Activated CD4-positive, alpha-beta T cell treated with anti-CD3 and anti-CD28 coated beads, Interleukin-2, Interleukin-4, amounts not matched to agents 100 ng/mL and 50 ng/mL, durations not matched to agents 16 hours and 8 hours (primary cell): ENCODE measurements around the gene F12.
"Not testable (repeated sequence)": the region's sequence is repeated elsewhere in the genome, so short reads cannot be mapped to it uniquely, and the experiment has no call there.

Experiments
- DNase-seq: peaks from one replicate; pipeline ENCODE4 v3.0.0-alpha.2; 2020; ENCODE audit warnings: low spot score

The F12 gene

DNA sequence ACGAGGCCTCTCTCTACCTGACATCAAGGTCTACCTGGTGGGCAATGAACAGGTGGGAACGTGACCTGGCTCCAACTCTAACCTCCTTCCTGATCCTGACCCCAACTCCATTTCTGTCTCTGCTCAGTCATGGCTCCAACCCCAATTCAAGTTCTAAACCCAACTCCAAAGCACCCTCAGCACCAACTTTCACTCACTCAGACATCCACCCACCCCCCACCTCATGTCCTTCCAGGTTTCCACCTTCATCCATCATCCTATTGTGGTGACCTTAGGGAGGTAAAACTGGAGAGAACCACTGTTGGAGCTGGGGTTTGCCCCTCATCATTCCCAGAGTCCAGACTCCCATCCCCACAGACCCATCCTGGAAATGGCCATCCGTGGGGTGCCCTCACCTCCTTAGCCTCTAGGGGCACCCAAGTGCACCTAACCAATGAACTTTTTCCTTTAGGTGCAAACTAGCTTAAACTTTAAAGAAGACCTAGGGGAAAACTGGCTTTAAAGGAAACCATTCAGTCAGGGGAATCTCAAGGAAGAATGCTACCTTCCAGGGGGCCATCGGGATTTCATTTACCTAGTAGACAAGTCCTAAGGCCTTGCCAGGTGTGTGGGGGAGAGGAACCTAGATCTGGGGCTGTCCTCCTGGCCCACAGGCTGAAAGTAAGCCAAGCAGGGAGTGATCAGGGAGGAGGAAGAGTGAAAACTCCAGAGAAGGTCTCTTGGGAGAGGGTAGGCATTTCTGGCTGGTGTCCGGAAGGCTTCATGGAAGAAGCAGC is 40.3 kb downstream of the F12 start:
- peak; percentile 25 for DNase-seq

DNA sequence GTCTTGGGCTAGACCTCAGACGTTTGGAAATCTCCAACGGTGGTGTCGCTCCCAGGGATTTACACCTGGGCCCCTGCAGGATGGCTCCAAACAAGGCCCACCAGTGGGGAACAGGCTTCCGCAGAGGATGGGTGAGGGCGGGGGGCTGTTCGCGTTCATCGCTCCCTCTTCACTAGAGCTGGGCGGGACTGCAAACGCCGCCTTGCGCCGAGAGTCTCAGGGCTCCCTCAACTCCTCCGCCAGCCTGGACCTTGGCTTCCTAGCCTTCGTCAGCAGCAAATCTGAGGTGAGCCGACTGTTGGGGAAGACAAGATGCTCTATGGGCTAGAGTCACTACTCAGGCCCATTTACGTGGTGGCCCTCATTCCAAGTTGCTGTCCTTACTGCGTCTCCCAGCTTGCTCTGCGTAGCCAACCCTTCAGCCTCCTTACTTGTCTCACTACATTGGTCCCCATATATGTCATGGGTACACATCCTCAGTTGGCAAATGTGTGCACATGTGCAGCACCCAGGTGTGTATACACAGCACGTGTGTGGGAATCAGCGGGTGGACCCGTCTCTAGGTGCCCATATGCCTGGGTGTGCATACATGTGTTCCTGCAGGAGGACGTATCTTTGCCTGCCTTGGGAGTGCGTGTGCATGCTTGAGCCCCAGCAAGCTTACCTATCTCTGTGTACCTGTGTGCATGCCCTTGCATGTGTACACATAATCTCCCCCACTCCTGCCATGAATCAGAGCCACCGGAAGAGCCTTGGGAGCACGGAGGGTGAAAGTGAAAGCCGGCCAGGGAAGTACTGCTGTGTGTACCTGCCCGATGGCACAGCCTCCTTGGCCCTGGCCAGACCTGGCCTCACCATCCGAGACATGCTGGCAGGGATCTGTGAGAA is 41.1 kb downstream of the F12 start:
- no peak for DNase-seq

DNA sequence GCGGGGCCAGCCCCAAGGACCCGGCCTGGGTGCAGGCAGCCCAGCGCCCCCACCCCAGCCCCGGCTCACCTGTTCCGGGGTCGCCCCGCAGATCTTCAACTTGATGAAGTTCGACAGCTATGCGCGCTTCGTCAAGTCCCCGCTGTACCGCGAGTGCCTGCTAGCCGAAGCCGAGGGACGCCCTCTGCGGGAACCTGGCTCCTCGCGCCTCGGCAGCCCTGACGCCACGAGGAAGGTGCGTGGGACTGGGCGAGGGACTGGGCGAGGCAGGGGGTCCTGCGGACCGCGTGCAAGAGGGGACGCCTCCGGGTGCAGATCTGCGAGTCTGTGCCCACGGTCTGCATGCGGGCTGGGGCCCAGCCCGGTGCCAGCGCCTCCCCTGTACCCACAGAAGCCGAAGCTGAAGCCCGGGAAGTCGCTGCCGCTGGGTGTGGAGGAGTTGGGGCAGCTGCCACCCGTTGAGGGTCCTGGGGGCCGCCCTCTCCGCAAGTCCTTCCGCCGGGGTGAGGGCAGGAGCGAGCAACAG is 42.0 kb downstream of the F12 start:
- no peak for DNase-seq

DNA sequence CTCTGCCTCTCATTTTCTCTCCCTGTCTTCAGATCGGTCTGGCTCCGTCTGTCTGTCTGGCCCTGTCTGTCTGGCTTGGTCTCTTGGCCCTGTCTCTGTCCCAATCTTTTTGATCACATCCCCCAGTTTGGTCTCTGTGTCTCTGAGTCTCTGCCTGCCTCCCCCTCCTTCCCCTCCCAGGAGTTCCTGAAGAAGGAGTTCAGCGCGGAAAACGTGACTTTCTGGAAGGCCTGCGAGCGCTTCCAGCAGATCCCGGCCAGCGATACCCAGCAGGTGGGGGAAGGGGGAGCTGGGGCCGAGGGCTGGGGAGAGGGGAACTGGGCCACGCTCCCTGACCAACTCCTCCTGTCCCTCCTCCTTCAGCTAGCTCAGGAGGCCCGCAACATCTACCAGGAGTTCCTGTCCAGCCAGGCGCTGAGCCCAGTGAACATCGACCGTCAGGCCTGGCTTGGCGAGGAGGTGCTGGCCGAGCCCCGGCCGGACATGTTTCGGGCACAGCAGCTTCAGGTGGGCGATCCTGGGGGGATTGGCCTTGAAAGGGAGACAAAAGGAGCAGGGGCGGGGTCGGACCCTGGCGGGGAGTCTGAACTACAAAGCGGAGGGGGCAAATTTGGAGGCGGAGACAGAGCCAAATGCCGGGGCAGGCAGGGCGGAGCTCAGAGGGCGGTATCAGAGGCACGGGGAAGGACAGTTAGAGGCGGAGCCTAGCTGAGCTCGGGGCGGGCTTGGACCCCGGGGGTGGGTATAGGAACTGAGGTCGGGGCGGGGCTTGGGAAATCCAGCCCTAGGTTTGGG is 42.6 kb downstream of the F12 start:
- no peak for DNase-seq

DNA sequence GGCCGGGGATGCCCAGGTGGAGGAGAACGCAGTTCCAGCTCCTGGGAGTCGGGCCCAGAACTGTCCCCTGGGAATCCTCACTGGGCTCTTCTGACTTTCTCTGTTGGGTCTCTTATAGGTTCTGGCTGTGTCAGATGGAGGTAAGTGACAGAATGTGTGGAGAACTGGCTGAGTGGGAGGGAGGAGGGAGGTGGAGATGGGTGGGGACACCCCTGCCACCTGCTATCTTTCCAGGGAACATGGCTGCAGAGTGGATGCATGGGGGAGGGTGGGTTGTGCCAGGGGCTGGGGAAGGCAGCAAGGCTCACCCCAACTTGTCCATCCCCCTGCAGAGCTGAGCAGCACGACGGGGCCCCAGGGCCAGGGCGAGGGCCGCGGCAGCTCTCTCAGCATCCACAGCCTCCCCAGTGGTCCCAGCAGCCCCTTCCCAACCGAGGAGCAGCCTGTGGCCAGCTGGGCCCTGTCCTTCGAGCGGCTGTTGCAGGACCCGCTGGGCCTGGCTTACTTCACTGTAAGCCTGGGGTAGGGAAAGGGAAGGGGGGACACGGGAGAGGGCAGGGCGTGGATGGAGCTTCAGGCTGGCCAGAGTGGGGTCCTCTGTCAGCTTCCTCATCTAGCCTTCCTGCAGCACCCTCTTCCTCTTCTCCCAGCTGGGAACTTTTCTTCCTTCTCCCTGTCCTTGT is 43.4 kb downstream of the F12 start:
- DNase-seq, result no peak

DNA sequence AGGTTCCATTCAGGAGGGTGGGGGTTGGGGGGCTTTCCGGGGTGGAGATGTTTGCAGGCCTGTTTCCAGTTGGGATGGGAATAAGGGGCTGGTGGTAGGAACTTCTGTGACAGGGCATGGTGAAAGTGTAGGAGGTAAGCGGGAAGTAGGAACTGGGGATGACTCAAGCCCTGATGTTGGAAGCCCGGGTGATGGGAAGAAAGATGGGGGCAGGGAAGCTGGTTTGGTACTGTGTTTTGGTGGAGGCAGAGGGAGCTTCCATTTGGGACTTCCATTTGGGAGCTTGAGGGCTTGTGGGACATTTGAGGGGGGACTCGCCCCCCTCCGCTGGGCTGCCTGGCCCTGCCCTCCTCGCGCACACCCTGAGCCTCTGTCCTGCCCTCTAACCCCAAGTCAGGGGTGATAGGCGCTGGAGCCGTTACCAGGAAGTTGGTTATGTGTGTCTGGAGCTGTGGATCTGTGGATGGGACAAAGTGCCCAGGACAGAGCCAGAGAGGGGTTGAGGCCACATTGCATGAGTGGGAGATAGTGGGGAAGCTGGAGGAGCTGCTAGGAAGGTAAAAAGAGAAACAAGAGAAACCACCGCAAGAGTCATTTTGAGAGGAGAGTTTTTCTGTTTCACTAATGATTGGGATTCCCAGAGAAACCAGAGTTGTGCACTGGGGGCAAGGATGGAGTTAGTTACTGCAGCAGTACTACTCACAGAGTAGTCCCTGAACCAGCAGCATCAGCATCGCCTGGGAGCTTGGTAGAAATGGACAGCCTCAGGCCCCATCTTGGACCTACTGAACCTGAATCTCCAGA is 45.0 kb downstream of the F12 start:
- DNase-seq, result peak; percentile 82

DNA sequence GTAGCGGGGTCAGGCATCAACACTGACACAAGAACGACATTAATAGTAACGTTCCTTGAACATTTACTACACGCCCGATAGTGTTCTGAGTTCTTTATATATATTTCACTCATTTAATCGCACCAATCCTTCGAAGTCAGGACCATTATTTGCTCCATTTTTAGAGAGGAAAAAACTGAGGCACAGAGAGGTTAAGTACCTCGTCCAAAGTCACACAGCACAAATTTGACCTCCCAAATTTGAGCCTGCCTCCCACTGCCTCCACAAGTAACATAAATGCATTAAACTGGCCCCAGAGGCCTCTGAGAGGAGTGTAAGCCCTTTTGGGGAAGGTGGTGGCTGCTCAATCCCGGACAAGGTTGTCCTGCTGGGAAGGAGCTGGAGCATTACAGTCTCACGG is 45.8 kb downstream of the F12 start:
- DNase-seq, result no peak

DNA sequence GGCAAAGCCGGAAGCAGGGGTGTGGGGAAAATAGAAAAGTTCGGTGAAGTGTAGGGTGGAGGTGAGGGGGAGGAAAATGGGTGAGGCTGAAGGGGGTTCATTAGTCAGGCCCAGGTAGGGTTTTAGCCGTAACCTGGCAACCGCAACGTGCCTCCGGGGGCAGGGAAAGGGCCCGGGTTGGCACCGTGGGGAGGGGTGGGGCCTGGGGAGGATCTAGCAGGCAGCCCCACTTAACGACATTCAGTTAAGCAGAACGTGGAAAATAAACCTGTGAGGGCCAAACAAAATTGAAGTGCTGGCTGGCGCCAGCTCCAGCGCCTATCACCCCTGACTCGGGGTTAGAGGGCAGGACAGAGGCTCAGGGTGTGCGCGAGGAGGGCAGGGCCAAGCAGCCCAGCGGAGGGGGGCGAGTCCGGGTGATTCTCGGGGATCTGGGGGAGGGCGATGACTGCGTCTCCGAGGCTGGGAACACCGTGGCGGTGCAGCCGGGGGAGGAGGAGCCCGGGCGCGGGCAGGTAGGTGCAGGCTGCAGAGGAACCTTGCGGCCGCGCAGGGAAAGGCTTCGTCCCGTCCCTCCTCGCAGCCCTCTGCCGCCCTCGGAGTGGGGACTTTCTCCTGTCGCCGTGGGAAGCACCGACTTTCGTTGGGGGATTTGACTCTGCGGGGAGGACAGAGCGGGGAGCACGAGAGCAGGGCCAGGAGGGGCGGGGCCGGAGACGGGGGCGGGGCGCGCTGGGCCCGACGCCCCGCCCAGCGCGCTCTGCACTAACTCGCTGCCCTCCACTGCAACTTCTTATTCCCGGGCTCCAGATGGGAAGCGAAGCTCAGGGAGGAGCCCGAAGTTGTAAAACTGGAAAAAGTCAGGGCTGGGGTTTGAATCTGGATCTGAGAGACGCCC is 46.5 kb downstream of the F12 start:
- DNase-seq, result peak; percentile 55

DNA sequence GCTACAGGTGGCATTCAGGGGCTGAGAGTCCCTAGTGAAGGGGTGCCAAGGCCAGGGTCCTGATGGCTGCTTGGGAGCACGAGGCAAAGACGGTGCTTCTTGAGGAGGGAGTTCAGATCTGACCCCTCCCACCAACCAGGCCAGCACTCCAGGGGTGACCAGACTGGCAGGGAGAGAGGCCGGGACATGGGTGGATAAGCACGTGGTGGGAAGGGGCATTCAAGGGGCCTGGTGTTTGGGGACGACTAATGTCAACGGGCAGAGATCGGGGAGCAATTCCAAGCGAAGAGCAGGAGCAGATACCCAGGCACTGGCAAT is 47.1 kb downstream of the F12 start:
- no peak for DNase-seq

DNA sequence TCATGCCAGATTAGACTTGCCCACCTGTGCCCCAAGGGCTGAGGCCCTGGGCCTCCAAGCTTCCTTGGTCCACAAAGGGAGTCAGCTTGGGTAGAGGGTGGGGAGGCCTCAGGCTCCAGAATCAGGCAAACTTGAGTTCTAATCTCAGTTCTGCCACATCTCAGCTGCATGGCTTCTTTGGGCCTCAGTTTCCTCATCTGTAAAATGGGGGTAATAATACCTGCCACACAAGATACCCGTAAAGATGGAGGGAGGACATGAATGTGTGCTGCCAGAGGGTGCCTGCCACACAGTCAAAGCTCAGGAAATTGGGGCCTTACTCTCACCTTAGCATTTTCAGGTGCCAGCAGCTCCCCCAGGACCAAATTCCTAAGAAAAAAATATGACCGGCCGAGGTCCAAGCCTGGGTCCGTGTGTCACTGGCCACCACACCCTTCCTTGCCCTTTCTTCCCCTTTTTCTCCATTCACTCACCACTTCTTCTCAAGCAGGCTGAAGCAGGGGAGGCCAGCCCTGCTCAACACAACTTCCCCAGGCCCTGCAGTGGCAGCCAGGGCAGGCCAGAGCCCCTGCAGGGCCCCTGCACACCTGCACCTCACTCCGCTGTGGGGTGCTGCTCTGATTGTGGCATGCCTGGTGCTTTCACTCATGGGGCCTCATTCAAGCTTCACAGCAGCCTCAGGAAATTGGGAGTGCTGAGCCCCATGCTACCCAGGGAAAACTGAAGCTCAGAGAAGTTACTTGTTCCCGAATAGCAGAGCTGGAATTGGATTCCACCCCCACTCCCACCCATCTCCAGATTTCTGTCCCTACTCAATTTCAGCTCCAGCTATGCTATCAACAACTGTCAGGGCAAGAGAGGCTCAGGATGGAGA is 47.7 kb downstream of the F12 start:
- DNase-seq, result no peak

DNA sequence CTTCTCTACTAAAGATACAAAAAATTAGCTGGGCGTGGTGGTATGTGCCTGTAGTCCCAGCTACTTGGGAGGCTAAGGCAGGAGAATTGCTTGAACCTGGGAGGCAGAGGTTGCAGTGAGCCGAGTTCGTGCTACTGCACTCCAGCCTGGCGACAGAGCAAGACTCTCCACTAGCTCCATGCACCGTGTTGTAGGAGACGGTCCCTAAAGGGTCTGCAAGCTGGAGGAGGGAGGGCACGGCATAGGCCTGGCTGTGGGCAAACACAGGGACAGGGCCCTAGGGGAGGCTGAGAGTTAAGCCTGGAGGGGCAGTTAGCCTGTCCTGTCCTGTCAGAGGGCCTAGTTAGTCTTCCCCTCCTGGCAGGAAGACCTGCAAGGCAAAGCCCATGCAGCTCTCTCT is 48.6 kb downstream of the F12 start:
- DNase-seq, result not testable (repeated sequence)

DNA sequence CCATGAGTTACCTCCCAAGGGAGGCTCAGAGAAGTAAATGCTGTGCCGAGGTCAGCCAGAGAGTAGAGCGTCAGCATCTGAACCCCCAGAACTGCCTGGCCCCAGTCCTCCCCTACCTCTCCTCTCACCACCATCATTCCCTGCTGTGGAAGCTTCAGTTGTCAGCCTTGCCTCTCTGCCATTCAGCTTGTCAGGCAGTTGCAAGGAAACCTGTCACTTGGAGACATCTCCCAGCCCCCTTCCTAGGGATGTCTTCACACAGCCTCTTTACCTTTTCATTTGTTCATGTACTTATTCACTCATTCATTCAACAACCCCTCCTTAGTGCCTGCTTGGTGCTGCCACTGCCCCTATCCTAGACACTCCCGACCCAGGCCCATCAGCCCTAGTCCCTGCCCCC is 49.5 kb downstream of the F12 start:
- no peak for DNase-seq

DNA sequence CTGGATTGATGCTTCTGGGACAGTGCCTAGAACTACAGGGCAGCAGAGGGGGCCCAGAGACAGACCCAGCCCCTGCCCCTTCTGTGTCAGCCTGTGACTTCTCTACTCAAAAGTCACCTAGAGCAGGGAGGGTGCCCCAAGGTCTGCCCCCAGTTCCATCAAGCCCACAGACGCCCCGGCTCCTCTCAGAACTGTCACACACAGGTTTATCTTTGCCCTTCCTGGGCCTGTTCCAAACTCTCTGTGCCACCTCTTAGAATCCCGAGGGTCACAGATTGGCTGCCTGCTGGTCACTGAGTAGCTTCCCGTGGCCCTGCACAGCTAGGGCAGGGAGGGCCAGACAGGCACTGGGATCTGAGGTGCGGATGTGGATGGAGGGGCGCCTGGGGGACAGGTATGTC is 49.9 kb downstream of the F12 start:
- no peak for DNase-seq

DNA sequence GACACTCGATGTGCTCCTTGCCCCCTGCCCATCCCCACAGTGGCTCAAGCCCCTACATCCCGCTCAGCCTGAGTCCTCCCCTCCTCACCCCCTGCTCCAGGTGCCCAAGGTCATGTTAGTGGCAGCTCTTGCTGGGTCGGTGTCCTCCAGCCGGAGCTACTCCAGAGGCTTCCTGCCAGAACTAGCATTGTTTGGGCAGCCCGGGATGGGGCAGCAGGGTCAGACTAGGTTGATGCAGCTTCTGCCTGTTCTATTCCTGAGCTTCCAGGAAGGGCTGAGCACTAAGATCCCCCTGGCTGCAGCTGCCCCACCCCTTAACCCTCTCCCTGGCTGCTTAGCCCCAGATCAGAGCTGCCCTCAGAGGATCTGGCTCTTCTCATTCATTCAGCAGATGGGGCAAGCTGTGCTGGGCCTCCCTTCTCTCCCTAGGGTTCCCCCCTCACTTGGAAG is 51.0 kb downstream of the F12 start:
- no peak for DNase-seq

DNA sequence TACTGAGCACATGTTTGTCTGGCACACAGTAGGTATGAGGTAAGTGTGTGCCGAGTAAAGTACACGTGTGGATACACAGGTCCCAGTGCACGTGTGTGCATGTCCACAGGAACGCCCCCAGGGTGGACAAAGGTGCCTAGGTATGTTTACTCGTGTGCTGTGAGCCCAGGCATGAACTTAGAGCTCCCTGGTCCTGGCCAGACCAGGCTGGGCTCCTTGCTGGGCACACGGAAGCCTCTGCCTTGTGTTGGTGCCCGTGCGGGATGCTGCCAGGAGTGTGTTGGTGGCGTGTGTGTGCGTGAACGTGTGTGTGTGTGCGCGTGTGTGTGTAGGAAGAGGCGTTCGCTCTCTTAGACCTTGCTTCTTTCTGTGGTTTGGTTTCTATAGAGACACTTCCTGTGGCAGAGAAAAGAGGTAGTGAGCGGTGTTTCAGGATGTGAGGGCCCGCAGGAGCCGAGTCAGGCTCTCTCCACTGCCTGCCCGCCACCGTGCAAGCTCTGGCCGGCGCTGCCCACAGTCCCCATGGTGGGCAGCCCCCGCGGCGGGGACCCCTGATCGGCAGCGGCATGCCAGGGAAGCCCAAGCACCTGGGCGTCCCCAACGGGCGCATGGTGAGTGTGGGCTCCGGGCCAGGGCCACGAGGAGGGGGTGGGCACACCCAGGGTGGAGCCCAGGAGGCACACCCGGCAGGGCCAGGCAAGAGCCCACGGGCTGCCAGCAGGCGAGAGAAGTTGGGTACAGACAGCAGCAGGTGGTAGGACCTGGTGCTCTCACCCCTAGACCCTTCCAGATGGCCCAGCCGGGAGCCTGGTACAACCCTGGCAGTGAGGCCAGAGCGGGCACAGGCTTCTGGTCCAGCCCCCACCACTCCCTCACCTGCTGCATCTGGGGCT is 51.7 kb downstream of the F12 start, which contains the start of gene RGS14:
Gene RGS14, plus strand, starts transcription at position 466 of the 893 bp plus-strand sequence. Its CDS starts 101 bp downstream, at position 567.
- DNase-seq, result peak; percentile 91

DNA sequence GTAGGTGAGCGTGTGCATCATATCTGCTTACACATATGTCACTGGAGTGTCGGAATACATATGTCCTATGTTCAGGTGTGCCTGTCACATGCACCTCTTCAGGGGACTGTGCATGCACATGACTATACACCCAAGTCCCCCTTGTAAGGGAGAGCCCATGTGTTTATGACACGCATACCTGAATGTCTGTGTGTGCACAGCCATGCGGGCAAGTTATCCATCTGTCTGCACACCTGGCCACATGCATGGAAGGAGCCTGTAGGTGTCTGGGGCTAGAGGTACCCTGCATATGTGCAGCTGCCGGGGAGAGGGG is 52.3 kb downstream of the F12 start:
- no peak for DNase-seq

DNA sequence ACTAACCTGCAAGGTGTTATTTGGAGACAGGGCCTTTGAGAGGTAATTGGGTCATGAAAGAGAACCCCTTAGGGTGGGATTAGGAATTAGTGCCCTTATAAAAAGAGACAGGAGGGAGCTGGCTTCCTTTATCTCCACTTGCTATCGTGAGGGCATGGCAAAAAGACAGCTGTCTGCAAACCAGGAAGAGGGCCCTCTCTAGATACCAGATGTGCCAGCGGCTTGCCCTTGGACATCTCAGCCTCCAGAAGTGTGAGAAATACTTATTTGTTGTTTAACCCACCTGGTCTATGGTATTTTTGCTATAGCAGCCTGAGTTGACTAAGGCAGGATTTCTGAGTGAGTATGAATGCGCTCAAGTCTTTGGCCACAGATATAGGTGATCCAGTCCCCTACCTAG is 52.6 kb downstream of the F12 start:
- no peak for DNase-seq

DNA sequence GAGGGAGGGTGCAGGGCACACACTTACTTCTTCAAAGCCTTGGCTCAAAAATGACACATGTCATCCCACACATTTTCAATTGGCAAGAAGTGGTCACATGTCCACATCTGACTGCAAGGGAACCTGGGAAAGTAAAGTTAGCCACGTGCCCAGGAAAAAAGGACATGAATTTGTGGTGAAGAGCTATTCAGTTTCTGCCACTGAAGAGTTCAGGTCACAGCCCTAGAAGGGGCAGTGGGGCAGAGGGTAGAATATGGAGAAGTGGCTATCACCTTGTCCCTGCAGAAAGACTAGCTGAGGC is 53.5 kb downstream of the F12 start:
- DNase-seq, result no peak
